ENCODE measurements around the gene GLS.
A peak's percentile ranks its signal among the peaks of the same experiment; 100 is the strongest.
"Not testable (repeated sequence)": the region's sequence is repeated elsewhere in the genome, so short reads cannot be mapped to it uniquely, and the experiment has no call there.

GLS gene

GRCh38 chr2:190885844-190886243, 5.2 kb downstream of the GLS start:
- H2AK5ac ChIP-seq (ENCODE audit: low read length, severe bottlenecking); H3K9ac ChIP-seq (ENCODE audit: low read length); H2BK15ac ChIP-seq (ENCODE audit: low read depth, poor library complexity, severe bottlenecking); H2BK120ac ChIP-seq (ENCODE audit: low read depth, low read length); H2BK12ac ChIP-seq (ENCODE audit: low read length in 2 of 2); H3K14ac ChIP-seq (ENCODE audit: low read length in 2 of 2); H3K18ac ChIP-seq (ENCODE audit: low read depth in 1 of 2, low read length in 2 of 2); H3K36me3 ChIP-seq (ENCODE audit: control insufficient read depth in 1 of 2, insufficient read depth in 2 of 2, low read depth in 1 of 2, low read length in 2 of 2); H3K4ac ChIP-seq (ENCODE audit: low read depth in 1 of 2, low read length in 2 of 2); H4K8ac ChIP-seq (ENCODE audit: low read length); H3K27ac ChIP-seq (ENCODE audit: low read length, poor library complexity, severe bottlenecking); H3K27me3 ChIP-seq (ENCODE audit: control insufficient read depth in 1 of 2, insufficient read depth in 1 of 2, low read length in 2 of 2); H4K91ac ChIP-seq (ENCODE audit: low read length); H2AFZ ChIP-seq (ENCODE audit: low read depth, low read length); H2BK5ac ChIP-seq (ENCODE audit: low read depth, low read length, poor library complexity, severe bottlenecking); H3K79me1 ChIP-seq (replicated peaks; ENCODE audit: low read length, poor library complexity, severe bottlenecking); DNase-seq; H3K9me3 ChIP-seq (ENCODE audit: control insufficient read depth, low read length); H3K23ac ChIP-seq (ENCODE audit: low read length in 2 of 2); H3K4me1 ChIP-seq (ENCODE audit: control insufficient read depth, insufficient read depth, low read depth, low read length): not testable (repeated sequence)
- H3K4me3 ChIP-seq (ENCODE audit: insufficient read depth in 1 of 2, low read depth in 1 of 2, low read length in 2 of 2), result peak overlapping the region in 1 of 2 experiments; percentile 40
- peak overlapping the region; percentile 49 for H3K4me2 ChIP-seq (ENCODE audit: low read length, poor library complexity, severe bottlenecking)
- 94% methylated on average over 5 of the region's 6 CpGs for WGBS

GRCh38 chr2:190887089-190887488, 6.5 kb downstream of the GLS start:
- H3K4me1 ChIP-seq (ENCODE audit: control insufficient read depth, insufficient read depth, low read depth, low read length), result peaks cover 3% of the 10 kb centered on the region
- no peak for DNase-seq
- WGBS, result no CpG with 5 or more reads among the region's 2 CpGs

DNA sequence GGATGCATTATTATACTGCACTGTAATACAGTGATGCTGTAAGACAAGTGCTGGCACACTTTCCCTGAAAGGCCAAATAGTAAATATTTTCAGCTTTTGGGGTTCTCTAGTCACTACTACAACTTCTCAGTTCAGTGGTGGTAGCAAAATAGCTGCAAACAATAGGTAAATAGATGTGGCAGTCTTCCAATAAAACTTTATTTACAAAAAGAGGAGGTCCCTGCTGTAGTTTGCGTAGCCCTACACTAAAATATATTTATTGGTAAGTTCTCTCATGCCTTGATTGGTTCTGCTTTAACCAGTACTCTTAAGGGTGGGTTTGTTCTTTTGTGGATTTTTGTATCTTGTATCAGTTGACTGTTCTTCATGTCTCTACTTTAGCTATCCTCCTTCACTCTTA, 7.8 kb downstream of the GLS start:
- H3K4me1 ChIP-seq (ENCODE audit: control insufficient read depth, insufficient read depth, low read depth, low read length), result peaks cover 3% of the 10 kb centered on the region

More at GRCh38 chr2:190887089-190887488, 6.5 kb downstream of the GLS start:
- Histone ChIP-seq H4K91ac (ENCODE audit: low read length) (no peak overlapping the region), H3K23ac (ENCODE audit: low read length in 2 of 2) (no peak overlapping the region), H3K27ac (ENCODE audit: low read length, poor library complexity, severe bottlenecking) (no peak overlapping the region), H2BK5ac (ENCODE audit: low read depth, low read length, poor library complexity, severe bottlenecking) (no peak overlapping the region), H3K14ac (ENCODE audit: low read length in 2 of 2) (no peak overlapping the region), H2BK120ac (ENCODE audit: low read depth, low read length) (no peak overlapping the region), H3K79me1 (replicated peaks; ENCODE audit: low read length, poor library complexity, severe bottlenecking) (no peaks in the 10 kb centered on the region), H3K27me3 (ENCODE audit: control insufficient read depth in 1 of 2, insufficient read depth in 1 of 2, low read length in 2 of 2) (no peaks in the 10 kb centered on the region), H2BK15ac (ENCODE audit: low read depth, poor library complexity, severe bottlenecking) (no peak overlapping the region), H3K9me3 (ENCODE audit: control insufficient read depth, low read length) (no peaks in the 10 kb centered on the region), H3K4ac (ENCODE audit: low read depth in 1 of 2, low read length in 2 of 2) (no peak overlapping the region), H3K9ac (ENCODE audit: low read length) (no peak overlapping the region), H3K36me3 (ENCODE audit: control insufficient read depth in 1 of 2, insufficient read depth in 2 of 2, low read depth in 1 of 2, low read length in 2 of 2) (peaks cover 7 to 11% of the 10 kb centered on the region in 2 experiments), H3K4me3 (ENCODE audit: insufficient read depth in 1 of 2, low read depth in 1 of 2, low read length in 2 of 2) (no peak overlapping the region), H2AK5ac (ENCODE audit: low read length, severe bottlenecking) (no peak overlapping the region), H3K4me2 (ENCODE audit: low read length, poor library complexity, severe bottlenecking) (no peak overlapping the region), H3K18ac (ENCODE audit: low read depth in 1 of 2, low read length in 2 of 2) (no peak overlapping the region), H4K8ac (ENCODE audit: low read length) (no peak overlapping the region), H2BK12ac (ENCODE audit: low read length in 2 of 2) (no peak overlapping the region), H2AFZ (ENCODE audit: low read depth, low read length) (no peak overlapping the region)

GRCh38 chr2:190889175-190889943, 8.7 kb downstream of the GLS start:
- no peak overlapping the region for H2AFZ ChIP-seq (ENCODE audit: low read depth, low read length)
- H2BK5ac ChIP-seq (ENCODE audit: low read depth, low read length, poor library complexity, severe bottlenecking), result no peak overlapping the region
- H2AK5ac ChIP-seq (ENCODE audit: low read length, severe bottlenecking), result no peak overlapping the region
- H4K8ac ChIP-seq (ENCODE audit: low read length), result no peak overlapping the region
- 70% methylated on average over 1 of the region's 3 CpGs for WGBS
- no peak overlapping the region for H2BK120ac ChIP-seq (ENCODE audit: low read depth, low read length)
- H3K4me2 ChIP-seq (ENCODE audit: low read length, poor library complexity, severe bottlenecking), result peak overlapping the region; percentile 38
- H3K36me3 ChIP-seq (ENCODE audit: control insufficient read depth in 1 of 2, insufficient read depth in 2 of 2, low read depth in 1 of 2, low read length in 2 of 2), result peaks cover 7 to 14% of the 10 kb centered on the region in 2 experiments
- no peak overlapping the region for H2BK15ac ChIP-seq (ENCODE audit: low read depth, poor library complexity, severe bottlenecking)
- H3K4me1 ChIP-seq (ENCODE audit: control insufficient read depth, insufficient read depth, low read depth, low read length), result peaks cover 3% of the 10 kb centered on the region
- H3K9ac ChIP-seq (ENCODE audit: low read length), result no peak overlapping the region
- no peak overlapping the region for H3K14ac ChIP-seq (ENCODE audit: low read length in 2 of 2)
- no peaks in the 10 kb centered on the region for H3K79me1 ChIP-seq (replicated peaks; ENCODE audit: low read length, poor library complexity, severe bottlenecking)
- H3K18ac ChIP-seq (ENCODE audit: low read depth in 1 of 2, low read length in 2 of 2), result no peak overlapping the region
- H4K91ac ChIP-seq (ENCODE audit: low read length), result no peak overlapping the region
- no peak overlapping the region for H3K23ac ChIP-seq (ENCODE audit: low read length in 2 of 2)
- H3K4ac ChIP-seq (ENCODE audit: low read depth in 1 of 2, low read length in 2 of 2), result no peak overlapping the region
- no peaks in the 10 kb centered on the region for H3K9me3 ChIP-seq (ENCODE audit: control insufficient read depth, low read length)
- no peak overlapping the region for H2BK12ac ChIP-seq (ENCODE audit: low read length in 2 of 2)
- DNase-seq, result no peak
- no peak overlapping the region for H3K4me3 ChIP-seq (ENCODE audit: insufficient read depth in 1 of 2, low read depth in 1 of 2, low read length in 2 of 2)
- peak overlapping the region; percentile 10 for H3K27ac ChIP-seq (ENCODE audit: low read length, poor library complexity, severe bottlenecking)
- H3K27me3 ChIP-seq (ENCODE audit: control insufficient read depth in 1 of 2, insufficient read depth in 1 of 2, low read length in 2 of 2), result no peaks in the 10 kb centered on the region

More for the DNA sequence above, 7.8 kb downstream of the GLS start:
- Histone ChIP-seq H3K27me3 (ENCODE audit: control insufficient read depth in 1 of 2, insufficient read depth in 1 of 2, low read length in 2 of 2) (no peaks in the 10 kb centered on the region), H2AFZ (ENCODE audit: low read depth, low read length) (no peak overlapping the region), H3K4ac (ENCODE audit: low read depth in 1 of 2, low read length in 2 of 2) (no peak overlapping the region), H2BK15ac (ENCODE audit: low read depth, poor library complexity, severe bottlenecking) (no peak overlapping the region), H3K4me3 (ENCODE audit: insufficient read depth in 1 of 2, low read depth in 1 of 2, low read length in 2 of 2) (no peak overlapping the region), H3K23ac (ENCODE audit: low read length in 2 of 2) (no peak overlapping the region), H2BK120ac (ENCODE audit: low read depth, low read length) (no peak overlapping the region), H2BK12ac (ENCODE audit: low read length in 2 of 2) (no peak overlapping the region), H3K4me2 (ENCODE audit: low read length, poor library complexity, severe bottlenecking) (peak overlapping the region; percentile 51), H3K79me1 (replicated peaks; ENCODE audit: low read length, poor library complexity, severe bottlenecking) (no peaks in the 10 kb centered on the region), H2BK5ac (ENCODE audit: low read depth, low read length, poor library complexity, severe bottlenecking) (no peak overlapping the region), H3K9me3 (ENCODE audit: control insufficient read depth, low read length) (no peaks in the 10 kb centered on the region), H2AK5ac (ENCODE audit: low read length, severe bottlenecking) (no peak overlapping the region), H3K9ac (ENCODE audit: low read length) (peak overlapping the region; percentile 5), H4K8ac (ENCODE audit: low read length) (no peak overlapping the region), H4K91ac (ENCODE audit: low read length) (no peak overlapping the region), H3K14ac (ENCODE audit: low read length in 2 of 2) (no peak overlapping the region), H3K18ac (ENCODE audit: low read depth in 1 of 2, low read length in 2 of 2) (no peak overlapping the region), H3K27ac (ENCODE audit: low read length, poor library complexity, severe bottlenecking) (no peak overlapping the region), H3K36me3 (ENCODE audit: control insufficient read depth in 1 of 2, insufficient read depth in 2 of 2, low read depth in 1 of 2, low read length in 2 of 2) (peaks cover 7 to 14% of the 10 kb centered on the region in 2 experiments)
- no CpG with 5 or more reads among the region's 1 CpG for WGBS
- no peak for DNase-seq

Measured in mesenchymal stem cell (in vitro differentiated cells and primary cell).